HFFc6 (cell line): Measurements from ENCODE around the gene ADGRA1. TPM values are rescaled to one million over a fixed set of nuclear protein-coding genes. Genes with fewer than 3 reads are reported as not detected.

ENCODE experiments used
- DNase-seq: peaks from one replicate; pipeline ENCODE4 v3.0.0-alpha.2; 2018
- H3K27ac Mint-ChIP-seq: 2 replicates; pipeline ENCODE4 v1.8.0; 2020; ENCODE audit warnings: mild to moderate bottlenecking, mixed read lengths
- H3K27me3 Mint-ChIP-seq: 2 replicates; pipeline ENCODE4 v1.8.0; 2021; ENCODE audit warnings: mild to moderate bottlenecking, moderate library complexity, mixed read lengths; ENCODE audit not compliant: insufficient read depth
- H3K36me3 Mint-ChIP-seq: 2 replicates; pipeline ENCODE4 v1.8.0; 2021; ENCODE audit warnings: low read depth, mixed read lengths
- H3K4me1 Mint-ChIP-seq: 2 replicates; pipeline ENCODE4 v1.8.0; 2020; ENCODE audit warnings: low read depth, mixed read lengths
- H3K4me3 Mint-ChIP-seq: 2 replicates; pipeline ENCODE4 v1.8.0; 2020; ENCODE audit warnings: mild to moderate bottlenecking, moderate library complexity, mixed read lengths
- H3K9me3 Mint-ChIP-seq: 2 replicates; pipeline ENCODE4 v1.8.0; 2020; ENCODE audit warnings: mild to moderate bottlenecking, mixed read lengths
- CTCF ChIP-seq: fragments of 200-600 bp; sonication (generic); IDR thresholded peaks from 2 replicates; pipeline ENCODE4 v1.5.0; 2021; ENCODE audit warnings: antibody characterized with exemption, mild to moderate bottlenecking
- total RNA-seq, 6 experiments: library from RNA; stranded (reverse); fragmentation: NEBNext Ultra II Directional; extraction: Animal tissue kit (Norgen Biotek cat#: 25700); gene quantifications; 2 replicates in 1 of 6; 3 replicates in 5 of 6; pipeline ENCODE4 v1.2.3, GENCODE V29; 2021

The ADGRA1 gene
- total RNA-seq, 6 experiments from 2014 or later: not detected

- peaks cover 16% of the 10 kb centered on the region for H3K9me3 Mint-ChIP-seq
- H3K4me3 Mint-ChIP-seq: no peak overlapping the region
- H3K36me3 Mint-ChIP-seq: no peaks in the 10 kb centered on the region; the same call in 1 of the 2 replicates
- peaks cover 2% of the 10 kb centered on the region; the same call in 1 of the 2 replicates for H3K27me3 Mint-ChIP-seq
- H3K4me1 Mint-ChIP-seq: no peaks in the 10 kb centered on the region
- no peak overlapping the region for H3K27ac Mint-ChIP-seq
- DNase-seq: no peak
- no peak for TF ChIP-seq CTCF
Measured at GRCh38 chr10:133056651-133057178, 31.0 kb upstream of the ADGRA1 start.

- Mint-ChIP-seq H3K4me3 (no peak overlapping the region), H3K4me1 (no peaks in the 10 kb centered on the region), H3K36me3 (peaks cover 7% of the 10 kb centered on the region), H3K9me3 (peaks cover 28% of the 10 kb centered on the region), H3K27ac (no peak overlapping the region), H3K27me3 (peaks cover 2% of the 10 kb centered on the region; the same call in 1 of the 2 replicates)
- no peak for TF ChIP-seq CTCF
- DNase-seq: no peak
Measured at GRCh38 chr10:133058331-133059092, 29.2 kb upstream of the ADGRA1 start.

- Mint-ChIP-seq H3K36me3 (peaks cover 7% of the 10 kb centered on the region), H3K9me3 (peaks cover 28% of the 10 kb centered on the region), H3K4me3 (no peak overlapping the region), H3K27ac (no peak overlapping the region), H3K4me1 (no peaks in the 10 kb centered on the region), H3K27me3 (peaks cover 2% of the 10 kb centered on the region; the same call in 1 of the 2 replicates)
- no peak for DNase-seq
- no peak for TF ChIP-seq CTCF
Measured at GRCh38 chr10:133059093-133059470, 28.6 kb upstream of the ADGRA1 start.

- H3K9me3 Mint-ChIP-seq: peaks cover 28% of the 10 kb centered on the region
Measured at GRCh38 chr10:133059571-133059970, 28.2 kb upstream of the ADGRA1 start.

GRCh38 chr10:133060022-133060421 is 27.7 kb upstream of the ADGRA1 start:
- TF ChIP-seq CTCF: no peak
- no peak for DNase-seq
- Mint-ChIP-seq H3K36me3 (peaks cover 7% of the 10 kb centered on the region), H3K9me3 (peaks cover 33% of the 10 kb centered on the region), H3K27ac (no peak overlapping the region), H3K27me3 (peaks cover 2% of the 10 kb centered on the region; the same call in 1 of the 2 replicates), H3K4me1 (no peaks in the 10 kb centered on the region), H3K4me3 (no peak overlapping the region)

More at GRCh38 chr10:133059571-133059970, 28.2 kb upstream of the ADGRA1 start:
- Mint-ChIP-seq H3K27me3 (peaks cover 2% of the 10 kb centered on the region; the same call in 1 of the 2 replicates), H3K36me3 (peaks cover 7% of the 10 kb centered on the region), H3K27ac (no peak overlapping the region), H3K4me1 (no peaks in the 10 kb centered on the region), H3K4me3 (no peak overlapping the region)
- TF ChIP-seq CTCF: no peak
- DNase-seq: no peak
